Glomerular visceral epithelial cell (primary cell): ENCODE results near the gene CASP6.

ENCODE experiments used
- DNase-seq: peaks from one replicate; pipeline ENCODE4 v3.0.0-alpha.2; 2016; ENCODE audit errors: extremely low spot score

Gene CASP6

GRCh38 chr4:109702950-109703663, at the start of gene CASP6:
Gene CASP6 (minus strand): TSS chr4:109703445. CDS start chr4:109703395, 50 bp downstream.
- peak; percentile 86 for DNase-seq

- DNase-seq = no peak
Measured at GRCh38 chr4:109752525-109752924, 49.3 kb upstream of the CASP6 start.

- DNase-seq = no peak
Measured at GRCh38 chr4:109751852-109752251, 48.6 kb upstream of the CASP6 start.

- DNase-seq = no peak
Measured at GRCh38 chr4:109750652-109751244, 47.5 kb upstream of the CASP6 start.

- no peak for DNase-seq
Measured at GRCh38 chr4:109749388-109750082, 46.3 kb upstream of the CASP6 start.

GRCh38 chr4:109748114-109748513, 44.9 kb upstream of the CASP6 start:
- DNase-seq = no peak

GRCh38 chr4:109746728-109747127, 43.5 kb upstream of the CASP6 start:
- no peak for DNase-seq

GRCh38 chr4:109745830-109746229, 42.6 kb upstream of the CASP6 start:
- DNase-seq = no peak

- no peak for DNase-seq
Measured at GRCh38 chr4:109739547-109739946, 36.3 kb upstream of the CASP6 start.

GRCh38 chr4:109738104-109738872, 35.0 kb upstream of the CASP6 start:
- no peak for DNase-seq

- peak; percentile 18 for DNase-seq
Measured at GRCh38 chr4:109735566-109736365, 32.5 kb upstream of the CASP6 start.

GRCh38 chr4:109733728-109734127, 30.5 kb upstream of the CASP6 start:
- no peak for DNase-seq

- no peak for DNase-seq
Measured at GRCh38 chr4:109730619-109731545, 27.6 kb upstream of the CASP6 start.

- DNase-seq = peak; percentile 82
Measured at GRCh38 chr4:109729718-109730618, 26.7 kb upstream of the CASP6 start, which contains the start of gene PLA2G12A. Gene PLA2G12A (minus strand): TSS chr4:109730070. CDS start chr4:109729809, 261 bp downstream.

GRCh38 chr4:109729117-109729717, 26.0 kb upstream of the CASP6 start:
- peak; percentile 11 for DNase-seq

- no peak for DNase-seq
Measured at GRCh38 chr4:109728385-109728784, 25.1 kb upstream of the CASP6 start.

GRCh38 chr4:109723110-109723509, 19.9 kb upstream of the CASP6 start:
- DNase-seq = no peak

- no peak for DNase-seq
Measured at GRCh38 chr4:109722357-109722756, 19.1 kb upstream of the CASP6 start.

- peak; percentile 25 for DNase-seq
Measured at GRCh38 chr4:109721033-109721432, 17.8 kb upstream of the CASP6 start.
